DND-41 (cell line): Measurements from ENCODE around the gene COL13A1.

Experiments used
- EZH2 ChIP-seq: IDR thresholded peaks from 3 replicates; pipeline ENCODE4 v1.6.1; 2012; ENCODE audit warnings: borderline replicate concordance, low read depth, mild to moderate bottlenecking, moderate library complexity, low read length, inconsistent platforms; ENCODE audit not compliant: severe bottlenecking
- TF ChIP-seq, protein P1 (sequence below): IDR thresholded peaks from 2 replicates; pipeline ENCODE4 v1.5.1; 2012; ENCODE audit warnings: borderline replicate concordance, low read length, moderate library complexity, mild to moderate bottlenecking; ENCODE audit not compliant: poor library complexity, severe bottlenecking; ENCODE audit errors: extremely low read depth

DNA sequence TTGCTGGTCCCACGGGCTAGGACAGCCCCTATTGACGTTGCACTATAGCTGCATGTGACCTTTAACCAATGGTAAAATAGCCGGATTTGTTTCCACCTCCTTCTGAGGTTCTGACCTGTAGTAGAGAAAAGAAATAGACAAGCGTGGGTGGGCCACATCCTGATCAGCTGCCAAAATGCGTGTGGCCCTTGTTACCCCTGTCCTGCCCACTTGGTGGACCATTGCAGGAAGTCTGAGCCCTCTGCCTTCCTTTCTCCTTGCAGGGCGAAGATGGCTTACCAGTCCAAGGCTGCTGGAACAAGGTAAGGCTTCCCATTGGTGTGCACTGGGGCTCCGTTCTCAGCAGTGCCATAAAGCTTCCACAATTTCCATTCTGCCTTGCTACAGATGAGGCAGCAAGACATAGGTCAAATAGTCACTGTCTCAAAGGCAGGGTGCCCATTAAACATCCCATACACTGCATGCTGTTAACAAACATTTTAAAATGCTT, 155.1 kb downstream of the COL13A1 start:
- TF ChIP-seq, protein P1, sequence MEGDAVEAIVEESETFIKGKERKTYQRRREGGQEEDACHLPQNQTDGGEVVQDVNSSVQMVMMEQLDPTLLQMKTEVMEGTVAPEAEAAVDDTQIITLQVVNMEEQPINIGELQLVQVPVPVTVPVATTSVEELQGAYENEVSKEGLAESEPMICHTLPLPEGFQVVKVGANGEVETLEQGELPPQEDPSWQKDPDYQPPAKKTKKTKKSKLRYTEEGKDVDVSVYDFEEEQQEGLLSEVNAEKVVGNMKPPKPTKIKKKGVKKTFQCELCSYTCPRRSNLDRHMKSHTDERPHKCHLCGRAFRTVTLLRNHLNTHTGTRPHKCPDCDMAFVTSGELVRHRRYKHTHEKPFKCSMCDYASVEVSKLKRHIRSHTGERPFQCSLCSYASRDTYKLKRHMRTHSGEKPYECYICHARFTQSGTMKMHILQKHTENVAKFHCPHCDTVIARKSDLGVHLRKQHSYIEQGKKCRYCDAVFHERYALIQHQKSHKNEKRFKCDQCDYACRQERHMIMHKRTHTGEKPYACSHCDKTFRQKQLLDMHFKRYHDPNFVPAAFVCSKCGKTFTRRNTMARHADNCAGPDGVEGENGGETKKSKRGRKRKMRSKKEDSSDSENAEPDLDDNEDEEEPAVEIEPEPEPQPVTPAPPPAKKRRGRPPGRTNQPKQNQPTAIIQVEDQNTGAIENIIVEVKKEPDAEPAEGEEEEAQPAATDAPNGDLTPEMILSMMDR = no peak
- no peak for TF ChIP-seq EZH2
